Neural crest cell (in vitro differentiated cells): ENCODE results near the gene HOXA2. TPM values are rescaled to one million over a fixed set of nuclear protein-coding genes. Genes with fewer than 3 reads are reported as not detected.

Experiments used
- DNase-seq: peaks from one replicate; pipeline ENCODE4 v3.0.0; 2021; ENCODE audit warnings: low read depth, mixed read lengths, low spot score
- H3K27ac Mint-ChIP-seq: one replicate; pipeline ENCODE4 v1.8.0; 2021; ENCODE audit warnings: mild to moderate bottlenecking, mixed read lengths; ENCODE audit not compliant: unreplicated experiment
- H3K27me3 Mint-ChIP-seq: 2 replicates; pipeline ENCODE4 v1.8.0; 2021; ENCODE audit warnings: low read depth, mild to moderate bottlenecking, mixed read lengths
- H3K36me3 Mint-ChIP-seq: 2 replicates; pipeline ENCODE4 v1.8.0; 2021; ENCODE audit warnings: low read depth, mild to moderate bottlenecking, mixed read lengths
- H3K4me1 Mint-ChIP-seq: 2 replicates; pipeline ENCODE4 v1.8.0; 2021; ENCODE audit warnings: mixed read lengths
- H3K4me3 Mint-ChIP-seq: one replicate; pipeline ENCODE4 v1.8.0; 2021; ENCODE audit warnings: mild to moderate bottlenecking, mixed read lengths
- H3K9me3 Mint-ChIP-seq: 2 replicates; pipeline ENCODE4 v1.8.0; 2021; ENCODE audit warnings: mixed read lengths
- CTCF ChIP-seq: fragments of 200-600 bp; sonication (generic); conservative IDR thresholded peaks from 2 replicates; pipeline ENCODE4 v1.5.0; 2021; ENCODE audit warnings: antibody characterized with exemption, mild to moderate bottlenecking
- total RNA-seq: library from RNA; stranded (reverse); gene quantifications from 2 replicates; pipeline ENCODE4 v1.2.1, GENCODE V29; 2021

HOXA2 gene
- total RNA-seq, 1 donor from 2014 or later: 41.6 TPM

- Mint-ChIP-seq H3K36me3 (peaks cover 36% of the 10 kb centered on the region), H3K4me3 (peak overlapping the region; percentile 99), H3K27me3 (peaks cover 94% of the 10 kb centered on the region), H3K27ac (peak overlapping the region; percentile 99), H3K9me3 (no peaks in the 10 kb centered on the region), H3K4me1 (peaks cover 80% of the 10 kb centered on the region)
- TF ChIP-seq CTCF: no peak
- no peak for DNase-seq
Observed at GRCh38 chr7:27099453-27100370, 2.8 kb downstream of the HOXA2 start.

- no peaks in the 10 kb centered on the region for H3K9me3 Mint-ChIP-seq
- H3K4me3 Mint-ChIP-seq: peak overlapping the region; percentile 99
- TF ChIP-seq CTCF: no peak
- H3K27ac Mint-ChIP-seq: peak overlapping the region; percentile 98
- peak; percentile 32 for DNase-seq
- H3K27me3 Mint-ChIP-seq: peaks cover 94% of the 10 kb centered on the region
- H3K36me3 Mint-ChIP-seq: peaks cover 39% of the 10 kb centered on the region
- peaks cover 79% of the 10 kb centered on the region for H3K4me1 Mint-ChIP-seq
Observed at GRCh38 chr7:27098578-27099451, 3.7 kb downstream of the HOXA2 start.

- Mint-ChIP-seq H3K4me1 (peaks cover 76% of the 10 kb centered on the region), H3K27ac (peak overlapping the region; percentile 98), H3K4me3 (peak overlapping the region; percentile 99), H3K9me3 (no peaks in the 10 kb centered on the region), H3K27me3 (peaks cover 94% of the 10 kb centered on the region), H3K36me3 (peaks cover 42% of the 10 kb centered on the region)
- no peak for DNase-seq
- TF ChIP-seq CTCF: no peak
Observed at GRCh38 chr7:27097686-27098577, 4.6 kb downstream of the HOXA2 start.

GRCh38 chr7:27096768-27097514 is 5.5 kb downstream of the HOXA2 start:
- peaks cover 76% of the 10 kb centered on the region for H3K4me1 Mint-ChIP-seq
- H3K4me3 Mint-ChIP-seq: peak overlapping the region; percentile 99
- H3K27me3 Mint-ChIP-seq: peaks cover 96% of the 10 kb centered on the region
- H3K36me3 Mint-ChIP-seq: peaks cover 40% of the 10 kb centered on the region
- no peaks in the 10 kb centered on the region for H3K9me3 Mint-ChIP-seq
- H3K27ac Mint-ChIP-seq: peak overlapping the region; percentile 69
- no peak for TF ChIP-seq CTCF
- no peak for DNase-seq
